Small intestine (tissue), 7 donors: Measurements from ENCODE around the gene COG5. TPM values are rescaled to one million over a fixed set of nuclear protein-coding genes. Genes with fewer than 3 reads are reported as not detected.
"Not testable (repeated sequence)": the region's sequence is repeated elsewhere in the genome, so short reads cannot be mapped to it uniquely, and the experiment has no call there.

Experiments used
- DNase-seq, 2 donors: peaks; one replicate each; pipeline versions ENCODE4 v3.0.0 to v3.0.0-alpha.2; 2013
- FAIRE-seq: peaks from 2 replicates; lab custom pipeline; 2012; peaks lifted over from hg19 to GRCh38; lab: Jason Lieb, UNC
- H3K27ac ChIP-seq, 3 donors: one replicate each; pipeline ENCODE4 v1.5.1; 2013; ENCODE audit warnings: low read length in 2 of 3, mild to moderate bottlenecking in 2 of 3, control low read depth in 1 of 3, inconsistent platforms in 1 of 3, low read depth in 1 of 3, moderate library complexity in 1 of 3
- H3K27me3 ChIP-seq, 3 donors: one replicate each; pipeline ENCODE4 v1.6.1; 2013; ENCODE audit warnings: low read length in 3 of 3, inconsistent platforms in 1 of 3; ENCODE audit not compliant: control insufficient read depth in 3 of 3, insufficient read depth in 3 of 3
- H3K36me3 ChIP-seq, 3 donors: one replicate each; pipeline ENCODE4 v1.6.1; 2013; ENCODE audit warnings: low read length in 3 of 3, inconsistent platforms in 1 of 3, low read depth in 1 of 3, mild to moderate bottlenecking in 1 of 3, moderate library complexity in 1 of 3; ENCODE audit not compliant: control insufficient read depth in 3 of 3, insufficient read depth in 2 of 3
- H3K4me1 ChIP-seq, 3 donors: one replicate each; pipeline ENCODE4 v1.6.1; 2013; ENCODE audit warnings: low read length in 2 of 3, inconsistent platforms in 1 of 3, low read depth in 1 of 3, mild to moderate bottlenecking in 1 of 3, moderate library complexity in 1 of 3; ENCODE audit not compliant: control insufficient read depth in 3 of 3, insufficient read depth in 2 of 3
- H3K4me3 ChIP-seq, 3 donors: one replicate each; pipeline ENCODE4 v1.5.1; 2013; ENCODE audit warnings: low read length in 3 of 3, control low read depth in 1 of 3, inconsistent platforms in 1 of 3, low read depth in 1 of 3, mild to moderate bottlenecking in 1 of 3, moderate library complexity in 1 of 3
- H3K9me3 ChIP-seq, 2 donors: one replicate each; pipeline ENCODE4 v1.6.1; 2013; ENCODE audit warnings: low read depth in 1 of 2, low read length in 1 of 2; ENCODE audit not compliant: control insufficient read depth in 2 of 2, insufficient read depth in 1 of 2
- WGBS, 3 donors: extraction: QIAGEN DNeasy Blood & Tissue Kit; methylation state at CpG; one replicate each; pipeline ENCODE4 v1.1.7; 2013; 5-methylcytosine and 5-hydroxymethylcytosine counted together
- polyA plus RNA-seq, 4 donors: library from polyadenylated mRNA; stranded (reverse) in 3 of 4; unstranded in 1 of 4; fragments of 200-250 nt in 3 of 4; fragments of 120-200 nt in 1 of 4; gene quantifications; one replicate each; pipeline versions ENCODE4 v1.2.1 to v1.2.3, GENCODE V29; 2013
- donor health status: healthy with polysubstance abuse.
- donor health status: control.
- donor health status: control.
- donor health status: Bipolar disorder and iron deficiency.
- donor health status: healthy.

The COG5 gene
- polyA plus RNA-seq, 4 donors, result 10.3 to 41.6 (median 12.5) TPM

DNA sequence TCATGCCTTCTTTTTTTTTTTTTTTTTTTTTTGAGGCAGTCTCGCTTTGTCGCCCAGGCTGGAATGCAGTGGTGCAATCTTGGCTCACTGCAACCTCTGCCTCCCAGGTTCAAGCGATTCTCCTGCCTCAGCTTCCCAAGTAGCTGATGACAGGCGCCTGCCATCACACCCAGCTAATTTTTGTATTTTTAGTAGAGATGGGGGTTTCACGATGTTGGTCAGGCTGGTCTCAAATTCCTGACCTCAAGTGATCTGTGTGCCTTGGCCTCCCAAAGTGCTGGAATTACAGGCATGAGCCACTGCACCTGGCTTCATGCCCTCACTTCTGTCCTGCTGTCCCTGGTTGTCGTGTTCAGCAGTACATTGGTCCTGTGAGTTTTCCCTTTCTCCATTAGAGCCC lies 342.9 kb downstream of the COG5 start:
- 95 to 96% (median 96%) methylated on average over 4 to 6 of the region's 6 CpGs for WGBS, 3 donors
- not testable (repeated sequence) for H3K9me3 ChIP-seq, H3K4me3 ChIP-seq, H3K27ac ChIP-seq, FAIRE-seq, H3K4me1 ChIP-seq, DNase-seq, H3K27me3 ChIP-seq, H3K36me3 ChIP-seq

DNA sequence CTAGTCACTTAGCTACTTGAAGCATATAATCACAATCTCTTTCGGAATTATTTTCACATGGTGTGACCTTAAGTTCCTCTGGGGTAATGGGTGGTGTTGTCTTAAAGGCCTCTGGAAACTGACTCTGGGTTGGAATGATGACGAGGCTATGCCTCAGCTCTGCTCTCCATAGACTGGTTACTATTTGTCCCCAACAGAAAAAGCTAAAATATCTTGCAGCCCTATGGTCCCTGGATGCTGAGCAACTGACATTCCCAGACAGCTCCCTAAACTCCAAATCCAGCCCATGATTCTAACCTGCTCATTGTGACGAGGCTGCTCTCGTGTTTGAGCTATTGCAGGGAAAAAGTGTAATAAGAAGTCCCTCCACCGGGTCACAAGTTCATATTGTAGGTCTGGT lies 343.4 kb downstream of the COG5 start:
- Histone ChIP-seq H3K36me3 (peaks cover 0 to 5% (median 0%) of the 10 kb centered on the region in 3 donors), H3K9me3 (peaks cover 0 to 5% of the 10 kb centered on the region in 2 donors), H3K27ac (no peak overlapping the region), H3K27me3 (no peaks in the 10 kb centered on the region), H3K4me3 (no peak overlapping the region), H3K4me1 (no peaks in the 10 kb centered on the region)
- FAIRE-seq, result no peak
- no peak for DNase-seq
- 91 to 97% (median 93%) methylated on average over 5 of the region's 5 CpGs for whole genome bisulfite sequencing, 3 donors

DNA sequence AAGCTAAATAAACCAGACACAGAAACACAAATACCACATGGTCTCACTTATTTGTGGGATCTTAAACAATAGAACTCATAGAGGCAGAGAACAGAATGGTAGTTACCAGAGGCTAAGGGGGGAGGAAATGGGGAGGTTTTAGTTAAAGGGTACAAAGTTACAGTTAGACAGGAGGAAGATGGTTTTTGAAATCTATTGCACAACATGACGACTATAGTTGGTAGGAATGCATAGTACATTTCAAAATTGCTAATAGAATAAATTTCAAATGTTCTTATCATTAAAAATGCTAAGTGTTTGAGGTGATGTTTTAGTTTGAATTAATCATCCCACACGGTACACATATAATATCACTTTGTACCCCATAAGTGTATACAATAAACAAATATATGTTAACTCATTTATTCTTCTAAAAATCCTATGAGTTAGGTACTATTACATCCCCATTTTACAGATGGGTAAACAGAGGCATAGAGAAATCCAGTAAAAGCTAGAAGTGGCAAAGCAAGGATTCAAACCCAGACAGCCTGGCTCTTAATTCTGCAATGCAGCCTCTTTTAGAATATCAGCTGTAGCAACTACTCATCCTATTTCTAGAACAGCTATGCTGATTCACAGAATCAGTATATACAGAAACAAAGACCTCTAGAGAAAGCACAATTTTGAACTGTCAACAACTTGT lies 344.0 kb downstream of the COG5 start:
- Histone ChIP-seq H3K9me3 (peaks cover 0 to 9% of the 10 kb centered on the region in 2 donors), H3K27me3 (no peaks in the 10 kb centered on the region), H3K27ac (no peak overlapping the region), H3K36me3 (peaks cover 0 to 5% (median 0%) of the 10 kb centered on the region in 3 donors), H3K4me3 (no peak overlapping the region), H3K4me1 (no peaks in the 10 kb centered on the region)
- DNase-seq, result no peak
- no peak for FAIRE-seq
- 91 to 96% (median 95%) methylated on average over 2 of the region's 2 CpGs for WGBS, 3 donors

DNA sequence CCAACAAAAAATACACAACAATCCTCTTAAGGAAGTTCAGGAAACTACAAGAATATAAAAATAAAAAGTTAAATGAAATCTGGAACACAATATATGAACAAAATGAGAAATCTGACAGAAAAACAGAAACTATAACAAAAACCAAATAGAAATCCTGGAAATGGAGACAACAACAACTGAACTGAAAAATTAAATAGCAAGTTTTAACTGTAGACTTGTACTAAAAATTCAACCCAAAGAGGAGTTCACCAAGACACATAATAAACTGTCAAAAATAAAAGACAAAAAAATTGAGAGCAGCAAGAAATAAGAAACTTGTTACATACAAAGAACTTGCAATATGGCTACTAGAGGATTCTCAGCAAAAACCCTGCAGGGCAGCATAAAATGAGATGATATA lies 349.8 kb downstream of the COG5 start:
- no peak overlapping the region for H3K4me3 ChIP-seq
- peaks cover 0 to 19% of the 10 kb centered on the region in 2 donors for H3K9me3 ChIP-seq
- peak; percentile 19 for FAIRE-seq
- peaks cover 0 to 24% (median 4%) of the 10 kb centered on the region in 3 donors for H3K36me3 ChIP-seq
- no peaks in the 10 kb centered on the region for H3K4me1 ChIP-seq
- H3K27me3 ChIP-seq, result no peaks in the 10 kb centered on the region
- H3K27ac ChIP-seq, result no peak overlapping the region
- no peak for DNase-seq

DNA sequence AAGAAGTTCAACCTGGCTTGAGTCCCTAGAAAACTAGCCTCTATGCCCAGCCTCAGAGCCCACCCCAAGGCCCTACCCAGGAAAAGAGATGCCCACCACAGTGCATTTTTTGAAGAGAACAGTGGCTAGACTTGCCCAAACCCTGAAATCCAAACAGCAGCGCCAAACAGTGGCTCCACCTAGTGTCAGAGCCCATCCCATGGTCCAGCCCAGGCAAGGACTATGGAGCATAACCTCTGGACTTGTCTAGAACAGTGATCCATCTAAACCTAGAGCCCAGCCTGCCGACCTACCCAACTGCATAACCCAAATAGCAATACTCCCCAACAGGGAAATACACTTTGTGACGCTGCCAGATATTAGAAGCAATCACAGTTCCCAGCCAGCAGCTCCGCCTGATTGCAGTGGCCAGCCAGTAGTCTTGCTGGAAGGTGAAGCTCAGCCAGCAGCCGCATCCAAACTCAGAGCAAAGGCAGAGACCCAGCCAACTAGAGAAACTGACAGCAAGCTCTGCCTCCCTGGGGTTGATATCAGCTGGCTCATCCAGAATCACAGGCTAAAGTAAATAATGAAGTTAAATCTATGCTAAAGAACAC lies 350.4 kb downstream of the COG5 start:
- FAIRE-seq (no peak), DNase-seq (no peak)
- H3K4me1 ChIP-seq, result no peaks in the 10 kb centered on the region
- no peaks in the 10 kb centered on the region for H3K27me3 ChIP-seq
- H3K9me3 ChIP-seq, result peaks cover 0 to 19% of the 10 kb centered on the region in 2 donors
- H3K27ac ChIP-seq, result no peak overlapping the region
- 90 to 97% (median 92%) methylated on average over 5 of the region's 5 CpGs for WGBS, 3 donors
- H3K4me3 ChIP-seq, result no peak overlapping the region
- peaks cover 0 to 30% (median 4%) of the 10 kb centered on the region in 3 donors for H3K36me3 ChIP-seq

DNA sequence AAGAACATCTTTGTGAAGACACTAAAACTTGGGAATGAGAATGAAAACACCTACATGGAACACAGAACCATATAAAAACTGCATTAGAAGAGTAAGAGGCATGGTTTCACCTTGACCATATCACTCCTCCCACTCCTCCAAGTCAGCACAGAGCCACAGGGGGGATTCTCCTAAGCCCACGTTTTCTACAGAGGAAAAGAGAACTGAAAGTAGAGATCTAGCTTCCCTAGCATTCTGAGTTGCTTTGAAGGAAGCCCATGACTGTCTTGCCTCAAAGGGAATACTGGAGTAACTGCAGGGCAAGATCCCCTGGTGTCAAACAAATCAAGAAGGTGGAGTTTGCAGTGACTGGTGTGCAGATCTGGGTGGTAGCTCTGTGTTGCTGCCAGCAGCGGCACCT lies 351.0 kb downstream of the COG5 start:
- Histone ChIP-seq H3K4me3 (no peak overlapping the region), H3K36me3 (peaks cover 0 to 30% (median 4%) of the 10 kb centered on the region in 3 donors), H3K9me3 (peaks cover 0 to 19% of the 10 kb centered on the region in 2 donors), H3K4me1 (no peaks in the 10 kb centered on the region), H3K27ac (no peak overlapping the region), H3K27me3 (no peaks in the 10 kb centered on the region)
- DNase-seq, result no peak
- FAIRE-seq, result no peak
- WGBS, 3 donors, result 77 to 84% (median 82%) methylated on average over 2 of the region's 2 CpGs

DNA sequence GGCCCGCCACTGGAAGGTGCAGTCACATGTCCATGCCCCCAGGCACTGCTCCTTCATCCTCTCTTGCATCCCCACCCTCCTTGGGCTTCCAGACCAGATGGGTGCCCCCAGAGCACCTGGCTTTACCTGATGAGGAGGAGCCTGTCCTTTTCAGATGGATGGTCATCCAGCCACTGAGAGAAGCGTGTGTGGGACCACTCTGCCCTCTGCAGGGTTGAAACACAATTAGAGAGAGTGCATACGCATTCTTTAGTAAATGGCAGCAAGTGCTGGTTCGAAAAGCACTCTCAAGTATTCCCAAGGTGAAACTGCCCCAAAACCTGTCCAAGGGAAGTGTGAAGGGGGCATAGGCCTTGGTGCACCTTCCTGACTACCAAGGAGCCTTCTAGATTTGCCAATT lies 353.3 kb downstream of the COG5 start:
- no peaks in the 10 kb centered on the region for H3K4me1 ChIP-seq
- no peak for FAIRE-seq
- H3K4me3 ChIP-seq, result no peak overlapping the region
- H3K36me3 ChIP-seq, result peaks cover 2 to 37% (median 9%) of the 10 kb centered on the region in 3 donors
- 97 to 99% (median 98%) methylated on average over 4 of the region's 4 CpGs for WGBS, 3 donors
- H3K9me3 ChIP-seq, result peaks cover 0 to 14% of the 10 kb centered on the region in 2 donors
- no peaks in the 10 kb centered on the region for H3K27me3 ChIP-seq
- no peak for DNase-seq
- H3K27ac ChIP-seq, result no peak overlapping the region

DNA sequence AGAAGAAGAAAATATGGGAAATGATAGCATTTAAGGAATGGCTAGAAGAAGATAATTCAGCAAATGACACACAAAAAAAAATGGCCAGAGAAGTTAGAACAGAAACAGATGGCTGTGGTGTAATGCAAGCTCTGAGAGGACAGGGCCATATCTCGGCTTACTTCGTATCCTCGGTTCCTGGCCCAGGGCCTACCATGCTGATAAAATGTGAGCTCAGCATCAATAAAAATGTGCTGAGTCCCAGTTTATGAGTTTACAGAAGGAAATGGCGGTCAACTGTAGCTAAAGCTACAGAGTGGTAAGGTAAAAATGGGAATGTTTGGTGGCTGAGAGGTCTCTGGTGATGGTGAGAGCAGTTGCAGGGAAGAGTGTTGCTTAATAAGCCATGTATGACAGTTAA lies 354.2 kb downstream of the COG5 start:
- DNase-seq, result no peak
- FAIRE-seq, result no peak
- Histone ChIP-seq H3K36me3 (peaks cover 2 to 38% (median 13%) of the 10 kb centered on the region in 3 donors), H3K27me3 (no peaks in the 10 kb centered on the region), H3K9me3 (peaks cover 0 to 9% of the 10 kb centered on the region in 2 donors), H3K4me3 (no peak overlapping the region), H3K4me1 (no peaks in the 10 kb centered on the region), H3K27ac (no peak overlapping the region)
- WGBS, 3 donors, result 89 to 92% (median 91%) methylated on average over 4 of the region's 4 CpGs
